ENCODE results near the gene RNF150.

DNA sequence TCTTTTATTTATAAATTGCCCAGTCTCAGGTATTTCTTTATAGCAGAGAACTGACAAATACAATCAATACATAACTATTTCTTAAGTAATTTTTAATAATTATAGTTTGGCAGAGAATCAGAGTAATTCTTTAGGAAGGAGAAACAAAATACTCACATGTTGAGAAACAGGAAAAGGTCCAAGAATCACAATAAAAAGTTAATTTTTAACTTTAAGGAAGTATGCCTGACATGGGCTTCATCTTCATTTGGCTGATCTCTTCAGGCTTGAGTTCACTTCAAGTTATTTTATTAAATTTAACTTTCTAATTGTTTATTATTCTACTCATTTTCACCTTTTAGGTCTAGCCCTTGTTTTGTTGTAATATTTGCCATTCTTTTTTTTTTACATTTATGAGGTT, 36.1 kb upstream of the RNF150 start:
- no peak for TF ChIP-seq GLIS3 (CRISPR knock-in tag; IDR thresholded peaks at IDR 0.05)
- TF ChIP-seq ZFP30 (CRISPR knock-in tag; IDR thresholded peaks at IDR 0.05): no peak
- no peak for TF ChIP-seq ZNF70 (CRISPR knock-in tag; IDR thresholded peaks at IDR 0.05)

All from SK-N-SH treated with all-trans-retinoic acid at 6 μM for 48 hours (cell line).